Heart right ventricle (tissue), 16 donors: ENCODE data around the gene CNPY3. TPM values are rescaled to one million over a fixed set of nuclear protein-coding genes. Genes with fewer than 3 reads are reported as not detected.
"Not testable (repeated sequence)": the region's sequence is repeated elsewhere in the genome, so short reads cannot be mapped to it uniquely, and the experiment has no call there.

Experiments used
- ATAC-seq, 8 donors: fragments of 200-7000 bp; cut with Tn5 transposase; one replicate each; pipeline ENCODE4 v1.9.1; 2020; ENCODE audit warnings: mild to moderate bottlenecking in 8 of 8, moderate library complexity in 8 of 8, moderate number of reproducible peaks in 1 of 8
- DNase-seq, 2 donors: peaks; one replicate each; pipeline ENCODE4 v3.0.0-alpha.2; 2020
- H3K27ac ChIP-seq, 10 donors: fragments of 200-600 bp; sonication (generic) in 2 of 10; one replicate each; pipeline versions ENCODE4 v1.5.0 to v1.8.0; 2020 to 2022; ENCODE audit warnings: mild to moderate bottlenecking in 3 of 10
- H3K27me3 ChIP-seq, 7 donors: fragments of 200-600 bp; one replicate each; pipeline ENCODE4 v1.8.0; 2021 to 2022; ENCODE audit warnings: mild to moderate bottlenecking in 2 of 7
- H3K36me3 ChIP-seq, 9 donors: fragments of 200-600 bp; sonication (generic) in 1 of 9; one replicate each; pipeline versions ENCODE4 v1.5.0 to v1.8.0; 2020 to 2022; ENCODE audit warnings: mild to moderate bottlenecking in 2 of 9
- H3K4me1 ChIP-seq, 9 donors: fragments of 200-600 bp; sonication (generic) in 1 of 9; one replicate each; pipeline versions ENCODE4 v1.5.0 to v1.8.0; 2020 to 2022; ENCODE audit warnings: mild to moderate bottlenecking in 4 of 9
- H3K4me3 ChIP-seq, 10 donors: fragments of 200-600 bp; sonication (generic) in 2 of 10; one replicate each; pipeline versions ENCODE4 v1.5.0 to v1.8.0; 2020 to 2022; ENCODE audit warnings: mild to moderate bottlenecking in 7 of 10, moderate library complexity in 2 of 10
- H3K9me3 ChIP-seq, 11 donors: fragments of 200-600 bp in 10 of 11; sonication (generic) in 2 of 11; one replicate each; pipeline versions ENCODE4 v1.5.0 to v1.8.0; 2013 to 2022; ENCODE audit warnings: mild to moderate bottlenecking in 2 of 11, control low read depth in 1 of 11, moderate library complexity in 1 of 11
- CTCF ChIP-seq, 9 donors: fragments of 200-600 bp; sonication (generic) in 2 of 9; IDR thresholded peaks; one replicate each; pipeline versions ENCODE4 v1.5.0 to v1.8.0; 2021 to 2022; ENCODE audit warnings: antibody characterized with exemption in 9 of 9, mild to moderate bottlenecking in 5 of 9, moderate library complexity in 1 of 9
- WGBS, 2 donors: extraction: QIAGEN DNeasy Blood & Tissue Kit; methylation state at CpG; one replicate each; pipeline ENCODE4 v1.1.7; 2013; ENCODE audit warnings: inconsistent platforms in 1 of 2; 5-methylcytosine and 5-hydroxymethylcytosine counted together
- intact Hi-C, 10 donors: fragments of 100-400 bp; cut with DNase I; formaldehyde crosslinking; loops; one replicate each; pipeline versions ENCODE4 v1.11.1 to v1.14.2; 2022
- polyA plus RNA-seq, 2 donors: library from polyadenylated mRNA; stranded (reverse); fragments of 200-250 nt; gene quantifications; one replicate each; pipeline ENCODE4 v1.2.3, GENCODE V29; 2013
- total RNA-seq, 10 donors: library from RNA; stranded (reverse); fragmentation: NEBNext Ultra II Directional in 3 of 10; extraction: Animal tissue kit (Norgen Biotek cat#: 25700) in 3 of 10; gene quantifications; one replicate each; pipeline versions ENCODE4 v1.2.1 to v1.2.4, GENCODE V29; 2021 to 2023
- donor health status: Arrhythmogenic right ventricular cardiomyopathy.
- donor health status: ischemic (EF 13 %, LVEDD 7.1; RV severe dilation, severe dysfunction).
- donor health status: healthy with polysubstance abuse.
- donor health status: DM: no; HTN: yes; CAD: no.
- donor health status: DM: no; HTN: no; CAD: no.
- donor health status: ischemic (EF 25% LVEDD 6.9; RV normal size, moderate dysfunction).
- donor health status: ischemic (EF 25% LVEDD 5.7; RV mildly dilated, moderate dysfunction).
- donor health status: healthy.
- donor health status: DM: yes; HTN: yes; CAD: no.
- donor health status: Ischemic cardiomyopathy.
- donor health status: ischemic (EF 35%, LVEDD 5.7; RV mildly dilated, moderate dysfunction).
- donor health status: nonischemic (EF 11% LVEDD 7.7; RV severe dilation, severe dysfunction).
- donor health status: DM: yes; HTN: yes; CAD: no.
- donor health status: PGD.
- donor health status: ischemic (EF 29% LVEDD 5.4; RV normal size, mild dysfunction).
- donor health status: nonischemic (EF 23%, LVEDD 6.1; RV moderate dilation, normal function).

The CNPY3 gene
- total and polyA plus RNA-seq, 12 donors = 10.4 to 40.4 (median 15.9) TPM

GRCh38 chr6:42896178-42896719 is 33.0 kb upstream of the CNPY3 start:
- WGBS, 2 donors = 70 to 75% methylated on average over 10 of the region's 10 CpGs

GRCh38 chr6:42898891-42899361 is 30.4 kb upstream of the CNPY3 start:
- H3K9me3 ChIP-seq = no peaks in the 10 kb centered on the region
- peaks cover 0 to 37% (median 10%) of the 10 kb centered on the region in 9 donors for H3K4me1 ChIP-seq
- no peak overlapping the region for H3K4me3 ChIP-seq
- peak; percentile 63 to 88 (median 81) for TF ChIP-seq CTCF (IDR thresholded peaks at IDR 0.05)
- ATAC-seq (no peak), DNase-seq (peak in 1 of 2 donors; percentile 72)
- no peaks in the 10 kb centered on the region for H3K27me3 ChIP-seq
- H3K27ac ChIP-seq = peak overlapping the region in 1 of 10 donors; percentile 46
- intact Hi-C loops = loop anchor here in 3 of 10 donors (2.0 to 5.0 kb wide), 2 partner anchors 237 to 238 kb away; no protein-coding TSS in a partner anchor
- 10% methylated on average over 10 of the region's 10 CpGs for WGBS, 2 donors
- no peaks in the 10 kb centered on the region for H3K36me3 ChIP-seq

More at GRCh38 chr6:42896178-42896719, 33.0 kb upstream of the CNPY3 start:
- TF ChIP-seq CTCF (IDR thresholded peaks at IDR 0.05) = no peak
- no peak overlapping the region for H3K4me3 ChIP-seq
- no peak overlapping the region for H3K27ac ChIP-seq
- DNase-seq = no peak
- H3K27me3 ChIP-seq = no peaks in the 10 kb centered on the region
- no peaks in the 10 kb centered on the region for H3K9me3 ChIP-seq
- intact Hi-C loops = loop anchor here in 2 of 10 donors (5.0 kb wide), 1 partner anchor 234 kb away; no protein-coding TSS in a partner anchor
- H3K36me3 ChIP-seq = no peaks in the 10 kb centered on the region
- ATAC-seq = no peak
- peaks cover 0 to 31% (median 9%) of the 10 kb centered on the region in 9 donors for H3K4me1 ChIP-seq

GRCh38 chr6:42899871-42900270 is 29.4 kb upstream of the CNPY3 start:
- intact Hi-C loops = loop anchor here in 8 of 10 donors (2.0 to 10.0 kb wide), 9 partner anchors 75 to 432 kb away; partner anchors contain the start of genes CUL7 (in 1 of the 8), KLC4 (in 1 of the 8), KLHDC3 (in 1 of the 8) and MEA1 (in 1 of the 8)
- H3K27ac ChIP-seq = no peak overlapping the region
- no peaks in the 10 kb centered on the region for H3K9me3 ChIP-seq
- no peak for ATAC-seq
- WGBS, 2 donors = 38 to 49% methylated on average over 8 of the region's 8 CpGs
- no peak for DNase-seq
- H3K27me3 ChIP-seq = no peaks in the 10 kb centered on the region
- H3K4me1 ChIP-seq = peaks cover 0 to 37% (median 10%) of the 10 kb centered on the region in 9 donors
- no peak for TF ChIP-seq CTCF (IDR thresholded peaks at IDR 0.05)
- no peak overlapping the region for H3K4me3 ChIP-seq
- H3K36me3 ChIP-seq = no peaks in the 10 kb centered on the region

- Histone ChIP-seq H3K27ac (peak overlapping the region in 7 of 10 donors; percentile 11 to 70 (median 65)), H3K9me3 (no peaks in the 10 kb centered on the region), H3K4me3 (peak overlapping the region in 2 of 10 donors; percentile 1 to 11), H3K4me1 (peaks cover 0 to 34% (median 10%) of the 10 kb centered on the region in 9 donors), H3K36me3 (no peaks in the 10 kb centered on the region), H3K27me3 (no peaks in the 10 kb centered on the region)
- peak; percentile 69 to 86 for DNase-seq
- WGBS, 2 donors = 1 to 4% methylated on average over 11 of the region's 11 CpGs
- intact Hi-C loops = loop anchor here in 9 of 10 donors (1.0 to 10.0 kb wide), 8 partner anchors 73 to 431 kb away; partner anchors contain the start of genes CUL7 (in 1 of the 9), KLC4 (in 1 of the 9), KLHDC3 (in 1 of the 9) and MEA1 (in 1 of the 9)
- peak; percentile 94 to 98 (median 96) for ATAC-seq
- peak; percentile 89 to 95 (median 91) for TF ChIP-seq CTCF (IDR thresholded peaks at IDR 0.05)
Measured at GRCh38 chr6:42901538-42901957, 27.7 kb upstream of the CNPY3 start.

- H3K4me3 ChIP-seq, H3K27me3 ChIP-seq, DNase-seq, H3K36me3 ChIP-seq, H3K9me3 ChIP-seq: not testable (repeated sequence)
- 43 to 59% methylated on average over 22 of the region's 22 CpGs for WGBS, 2 donors
- peak in 1 of 8 donors; percentile 47 for ATAC-seq
- Histone ChIP-seq H3K27ac (peak overlapping the region in 9 of 10 donors; percentile 11 to 70 (median 54)), H3K4me1 (peaks cover 0 to 41% (median 10%) of the 10 kb centered on the region in 9 donors)
- intact Hi-C loops = loop anchor here in 6 of 10 donors (5.0 to 10.0 kb wide), 5 partner anchors 72 to 430 kb away; partner anchors contain the start of genes CUL7 (in 1 of the 6), KLC4 (in 1 of the 6), KLHDC3 (in 1 of the 6) and MEA1 (in 1 of the 6)
Measured at GRCh38 chr6:42902429-42903263, 26.6 kb upstream of the CNPY3 start.
